H1 (cell line): ENCODE measurements around the gene KBTBD13. TPM values are rescaled to one million over a fixed set of nuclear protein-coding genes. Genes with fewer than 3 reads are reported as not detected.

Experiments
- CTCF ChIA-PET: fragments of 300-600 bp; sonication (Branson Sonifier 250); formaldehyde crosslinking; loops from one replicate; lab custom pipeline; 2021; ENCODE audit not compliant: partially characterized antibody; lab: Charles Lee
- POLR2A ChIA-PET: fragments of 300-600 bp; sonication (Branson Sonifier 250); formaldehyde crosslinking; loops from one replicate; lab custom pipeline; 2021; ENCODE audit warnings: inconsistent platforms; ENCODE audit not compliant: partially characterized antibody; lab: Charles Lee
- DNase-seq, 2 experiments: peaks; one replicate each; pipeline versions ENCODE4 v3.0.0 to v3.0.0-alpha.2; 2010 to 2022; ENCODE audit warnings: low spot score in 2 of 2, low read depth in 1 of 2, mixed read lengths in 1 of 2
- FAIRE-seq: peaks from 2 replicates; lab custom pipeline; 2011; peaks lifted over from hg19 to GRCh38; lab: Jason Lieb, UNC
- H2AFZ ChIP-seq: 2 replicates; pipeline ENCODE4 v1.8.1; 2012; ENCODE audit warnings: low read length, inconsistent platforms
- H2AK5ac ChIP-seq: 2 replicates; pipeline ENCODE4 v1.6.1; 2013; ENCODE audit warnings: low read depth, low read length
- H2BK120ac ChIP-seq: replicated peaks from 2 replicates; pipeline ENCODE3; 2013; ENCODE audit warnings: low read depth, low read length, inconsistent platforms
- H2BK12ac ChIP-seq: 2 replicates; pipeline ENCODE4 v1.6.1; 2013; ENCODE audit warnings: low read depth, low read length
- H2BK15ac ChIP-seq: 2 replicates; pipeline ENCODE4 v1.6.1; 2013; ENCODE audit warnings: low read length
- H2BK20ac ChIP-seq: 2 replicates; pipeline ENCODE4 v1.6.1; 2013; ENCODE audit warnings: low read length
- H2BK5ac ChIP-seq: 2 replicates; pipeline ENCODE4 v1.6.1; 2013; ENCODE audit warnings: low read depth, low read length
- H3K14ac ChIP-seq: 2 replicates; pipeline ENCODE4 v1.6.1; 2013; ENCODE audit warnings: inconsistent platforms; ENCODE audit not compliant: insufficient read length
- H3K18ac ChIP-seq: 2 replicates; pipeline ENCODE4 v1.6.1; 2013; ENCODE audit warnings: low read length; ENCODE audit errors: extremely low read depth
- H3K23ac ChIP-seq: 2 replicates; pipeline ENCODE4 v1.6.1; 2013; ENCODE audit warnings: inconsistent platforms; ENCODE audit not compliant: insufficient read length
- H3K23me2 ChIP-seq: 2 replicates; pipeline ENCODE4 v1.6.1; 2013; ENCODE audit warnings: low read depth, low read length
- H3K27ac ChIP-seq: 2 replicates; pipeline ENCODE4 v1.6.1; 2011; ENCODE audit warnings: low read depth, low read length, inconsistent platforms
- H3K27me3 ChIP-seq, 4 experiments: replicated peaks in 1 of 4; 1 replicate in 1 of 4; 2 replicates in 3 of 4; pipeline versions ENCODE4 v1.6.1 to v1.8.1; 2011 to 2013; ENCODE audit warnings: low read length in 3 of 4, mild to moderate bottlenecking in 3 of 4, inconsistent platforms in 2 of 4, mixed read lengths in 2 of 4, moderate library complexity in 1 of 4; ENCODE audit not compliant: control insufficient read depth in 3 of 4, insufficient read depth in 3 of 4; ENCODE audit errors: extremely low read depth in 1 of 4
- H3K36me3 ChIP-seq, 4 experiments: 2 replicates each; pipeline versions ENCODE4 v1.6.1 to v1.8.1; 2011 to 2013; ENCODE audit warnings: mild to moderate bottlenecking in 4 of 4, low read length in 3 of 4, moderate library complexity in 2 of 4, control low read depth in 1 of 4, inconsistent platforms in 1 of 4; ENCODE audit not compliant: insufficient read depth in 4 of 4, control insufficient read depth in 2 of 4
- H3K4ac ChIP-seq: replicated peaks from 2 replicates; pipeline ENCODE3; 2013; ENCODE audit warnings: low read length, low read depth, mixed read lengths, inconsistent platforms; ENCODE audit not compliant: insufficient read length
- H3K4me1 ChIP-seq, 4 experiments: replicated peaks in 1 of 4; 1 replicate in 1 of 4; 2 replicates in 3 of 4; pipeline versions ENCODE4 v1.6.1 to v1.8.1; 2011 to 2013; ENCODE audit warnings: low read length in 3 of 4, inconsistent platforms in 2 of 4, mixed read lengths in 1 of 4; ENCODE audit not compliant: insufficient read depth in 4 of 4, control insufficient read depth in 3 of 4
- H3K4me2 ChIP-seq, 2 experiments: 2 replicates each; pipeline versions ENCODE4 v1.6.1 to v1.8.1; 2011 to 2013; ENCODE audit warnings: low read depth in 2 of 2, low read length in 2 of 2, control low read depth in 1 of 2, inconsistent platforms in 1 of 2, mild to moderate bottlenecking in 1 of 2; ENCODE audit not compliant: insufficient read depth in 1 of 2
- H3K4me3 ChIP-seq, 4 experiments: fragments of 200-600, 300-600 bp in 1 of 4; sonication (generic), shearing (Covaris generic), sonication (Bioruptor Twin) in 1 of 4; 2 replicates each; pipeline versions ENCODE4 v1.5.1 to v1.8.1; 2011 to 2016; ENCODE audit warnings: low read length in 4 of 4, low read depth in 3 of 4, control low read depth in 2 of 4, inconsistent platforms in 2 of 4, mild to moderate bottlenecking in 2 of 4, mixed read lengths in 1 of 4, moderate library complexity in 1 of 4; ENCODE audit not compliant: insufficient read depth in 2 of 4; ENCODE audit errors: extremely low read depth in 1 of 4
- H3K56ac ChIP-seq: replicated peaks from 2 replicates; pipeline ENCODE3; 2013; ENCODE audit warnings: low read depth, mild to moderate bottlenecking, mixed read lengths, low read length, inconsistent platforms; ENCODE audit not compliant: insufficient read length
- H3K79me1 ChIP-seq: 2 replicates; pipeline ENCODE4 v1.6.1; 2013; ENCODE audit warnings: low read depth, low read length, control low read depth
- H3K79me2 ChIP-seq, 2 experiments: 2 replicates each; pipeline versions ENCODE4 v1.6.1 to v1.8.1; 2012 to 2013; ENCODE audit warnings: low read length in 2 of 2, mild to moderate bottlenecking in 2 of 2, inconsistent platforms in 1 of 2; ENCODE audit not compliant: insufficient read depth in 2 of 2, control insufficient read depth in 1 of 2
- H3K9ac ChIP-seq, 4 experiments: replicated peaks in 1 of 4; 1 replicate in 1 of 4; 2 replicates in 3 of 4; pipeline versions ENCODE4 v1.6.1 to v1.8.1; 2011 to 2013; ENCODE audit warnings: low read depth in 3 of 4, low read length in 3 of 4, control low read depth in 2 of 4, mild to moderate bottlenecking in 2 of 4, moderate library complexity in 2 of 4, inconsistent platforms in 1 of 4; ENCODE audit errors: extremely low read depth in 1 of 4
- H3K9me3 ChIP-seq, 2 experiments: 2 replicates each; pipeline versions ENCODE4 v1.6.1 to v1.8.1; 2012 to 2013; ENCODE audit warnings: mild to moderate bottlenecking in 2 of 2, moderate library complexity in 2 of 2, control low read depth in 1 of 2, inconsistent platforms in 1 of 2, low read depth in 1 of 2, low read length in 1 of 2, mixed read lengths in 1 of 2; ENCODE audit not compliant: insufficient read depth in 2 of 2
- H4K20me1 ChIP-seq, 2 experiments: replicated peaks in 1 of 2; 2 replicates each; pipeline versions ENCODE3 to v1.8.1; 2011 to 2013; ENCODE audit warnings: inconsistent platforms in 2 of 2, low read length in 2 of 2, mild to moderate bottlenecking in 1 of 2; ENCODE audit not compliant: insufficient read depth in 2 of 2, control insufficient read depth in 1 of 2
- H4K5ac ChIP-seq: 2 replicates; pipeline ENCODE4 v1.6.1; 2013; ENCODE audit warnings: low read length, low read depth, mixed read lengths, inconsistent platforms; ENCODE audit not compliant: insufficient read length
- H4K8ac ChIP-seq: 2 replicates; pipeline ENCODE4 v1.8.0; 2013; ENCODE audit warnings: mild to moderate bottlenecking, moderate library complexity, low read length, inconsistent platforms; ENCODE audit not compliant: insufficient read depth; ENCODE audit errors: extremely low read depth
- H4K91ac ChIP-seq: replicated peaks from 2 replicates; pipeline ENCODE3; 2013; ENCODE audit warnings: low read length, mixed read lengths, inconsistent platforms; ENCODE audit not compliant: insufficient read length
- ASH2L ChIP-seq: fragments of 200-600, 300-600 bp; sonication (generic); IDR thresholded peaks from one replicate; pipeline ENCODE4 v1.7.1; 2017; ENCODE audit warnings: low read length
- EGR1 ChIP-seq: IDR thresholded peaks from 2 replicates; pipeline ENCODE4 v1.6.1; 2011; ENCODE audit warnings: low read depth, low read length, borderline replicate concordance
- GTF2F1 ChIP-seq: IDR thresholded peaks from 2 replicates; pipeline ENCODE4 v1.6.1; 2012; ENCODE audit warnings: low read depth, low read length, improper control_type of control experiment, borderline replicate concordance
- POLR2AphosphoS5 ChIP-seq: IDR thresholded peaks from 2 replicates; pipeline ENCODE4 v1.6.1; 2011; ENCODE audit warnings: low read depth, low read length
- RBBP5 ChIP-seq: IDR thresholded peaks from 2 replicates; pipeline ENCODE4 v1.7.1; 2012; ENCODE audit warnings: low read depth, mild to moderate bottlenecking, inconsistent platforms, low read length, moderate library complexity, borderline replicate concordance
- RXRA ChIP-seq: IDR thresholded peaks from 2 replicates; pipeline ENCODE4 v1.6.1; 2011; ENCODE audit warnings: low read depth, mild to moderate bottlenecking, low read length, moderate library complexity; ENCODE audit not compliant: insufficient read depth
- SIRT6 ChIP-seq: IDR thresholded peaks from one replicate; pipeline ENCODE4 v1.7.1; 2012; ENCODE audit warnings: low read length, inconsistent platforms
- SP4 ChIP-seq: IDR thresholded peaks from 2 replicates; pipeline ENCODE4 v1.6.1; 2012; ENCODE audit warnings: low read length, inconsistent platforms
- SUZ12 ChIP-seq: fragments of 200-600 bp; sonication (generic); IDR thresholded peaks from 2 replicates; pipeline ENCODE4 v1.6.1; 2012; ENCODE audit warnings: mild to moderate bottlenecking, inconsistent platforms, low read length, moderate library complexity, mixed read lengths
- TAF7 ChIP-seq: optimal IDR thresholded peaks from 2 replicates; pipeline ENCODE3; 2011; ENCODE audit warnings: low read depth, mild to moderate bottlenecking, inconsistent platforms, low read length, moderate library complexity, borderline replicate concordance
- TCF12 ChIP-seq: IDR thresholded peaks from 2 replicates; pipeline ENCODE4 v1.6.1; 2011; ENCODE audit warnings: low read depth, mild to moderate bottlenecking, low read length
- WGBS, 2 experiments: shearing (Covaris generic) in 1 of 2; methylation state at CpG; one replicate each; pipeline versions ENCODE4 v1.1.6 to v1.1.7; 2013 to 2015; ENCODE audit warnings: low lambda C conversion rate in 2 of 2, mixed read lengths in 2 of 2, inconsistent platforms in 1 of 2, low coverage in 1 of 2, missing lambda C conversion rate in 1 of 2; ENCODE audit not compliant: insufficient replicate concordance in 2 of 2, insufficient coverage in 1 of 2, insufficient read length in 1 of 2; ENCODE audit errors: extremely low coverage in 1 of 2, missing lambda C conversion rate in 1 of 2; 5-methylcytosine and 5-hydroxymethylcytosine counted together
- polyA plus RNA-seq, 7 experiments: library from polyadenylated mRNA; depleted of rRNA in 3 of 7; stranded (reverse) in 5 of 7; unstranded in 2 of 7; fragments of >200 nt in 5 of 7; fragments of 200-250 nt in 2 of 7; gene quantifications; 1 replicate in 5 of 7; 2 replicates in 1 of 7; 4 replicates in 1 of 7; pipeline versions ENCODE4 v1.2.1 to v1.2.3, GENCODE V29; 2011 to 2013; ENCODE audit warnings: missing spikeins in 2 of 7, mixed read lengths in 2 of 7
- total RNA-seq: library from RNA; stranded (reverse); fragmentation: NEBNext Ultra II Directional; extraction: Animal tissue kit (Norgen Biotek cat#: 25700); gene quantifications from 2 replicates; pipeline ENCODE4 v1.2.1, GENCODE V29; 2021
- TF ChIP-seq, protein P1 (sequence below): IDR thresholded peaks from 2 replicates; pipeline ENCODE4 v1.6.1; 2011; ENCODE audit warnings: low read depth, mild to moderate bottlenecking, low read length; ENCODE audit not compliant: insufficient read depth

KBTBD13 gene
- total and polyA plus RNA-seq, 2 of the 8 experiments (the other 6 are each of a cell fraction or from before 2014, with no cell fraction given): not detected

DNA sequence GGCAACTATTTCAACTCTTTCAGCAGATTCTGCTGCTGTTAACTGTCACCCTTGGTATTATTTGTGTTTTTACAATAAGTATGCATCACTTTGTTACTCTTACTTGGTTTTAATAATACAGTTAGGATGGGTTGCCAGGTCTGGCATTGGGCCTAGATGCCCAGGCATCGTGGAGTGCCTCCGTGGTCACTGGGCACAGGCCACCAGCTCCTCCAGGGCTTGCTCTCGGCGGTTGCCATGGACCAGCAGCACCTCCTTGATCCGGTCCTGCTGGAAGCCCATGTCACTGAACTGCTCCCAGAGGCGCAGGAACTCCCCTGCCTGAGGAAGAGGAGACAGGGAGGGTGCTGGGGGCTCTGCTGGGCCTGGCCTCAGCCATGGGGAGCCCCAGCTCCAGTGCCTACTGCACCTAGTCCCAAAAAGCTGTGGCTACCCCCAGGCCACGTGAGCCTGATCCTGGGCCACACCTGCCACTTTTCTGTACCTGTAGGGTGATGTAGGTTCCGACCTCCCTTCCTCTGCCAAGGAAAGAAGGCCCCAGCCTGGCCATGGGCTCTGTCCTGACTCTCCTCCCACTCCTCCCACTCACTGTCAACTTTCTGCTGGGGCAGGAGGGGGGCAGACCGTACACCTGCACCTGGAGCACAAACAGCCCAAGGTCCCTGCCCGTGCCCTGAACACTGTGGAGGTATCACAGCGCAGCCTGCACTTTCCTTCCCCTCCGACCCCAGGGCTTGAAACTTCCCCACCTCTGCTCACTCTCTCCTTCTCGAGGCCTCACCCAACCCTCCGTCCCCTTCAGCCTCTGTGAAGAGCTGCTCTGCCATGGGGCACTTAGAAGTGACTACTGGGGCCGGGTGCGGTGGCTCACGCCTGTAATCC, 16.6 kb downstream of the KBTBD13 start:
- no peak overlapping the region for H3K4me2 ChIP-seq
- no peaks in the 10 kb centered on the region for H3K9me3 ChIP-seq
- no peak overlapping the region for H2AK5ac ChIP-seq
- H4K20me1 ChIP-seq: no peaks in the 10 kb centered on the region
- FAIRE-seq: no peak
- ChIA-PET POLR2A (interaction anchor here (1.4 to 3.4 kb wide), 3 partner anchors 8 to 25 kb away, joined by 4 to 16 read pairs (median 4); partner anchors contain the start of gene RASL12), CTCF (interaction anchor here (0.6 to 4.0 kb wide), 8 partner anchors 8 to 71 kb away, joined by 3 to 45 read pairs (median 9); partner anchors contain the start of gene RASL12)
- H3K36me3 ChIP-seq: no peaks in the 10 kb centered on the region
- peaks cover 0 to 4% (median 3%) of the 10 kb centered on the region in 4 experiments; a peak in 3 of 7 replicates for H3K4me1 ChIP-seq
- no peak overlapping the region for H3K14ac ChIP-seq
- H3K23me2 ChIP-seq: no peaks in the 10 kb centered on the region
- H3K4me3 ChIP-seq: no peak overlapping the region
- no peak overlapping the region for H3K4ac ChIP-seq
- no peak overlapping the region for H3K27ac ChIP-seq
- H2BK5ac ChIP-seq: no peak overlapping the region
- H3K79me1 ChIP-seq: no peaks in the 10 kb centered on the region
- no peaks in the 10 kb centered on the region for H3K79me2 ChIP-seq
- H2AFZ ChIP-seq: no peak overlapping the region
- H3K23ac ChIP-seq: no peak overlapping the region
- no peak overlapping the region for H3K9ac ChIP-seq
- H2BK20ac ChIP-seq: 0 out of 2 replicates have a peak overlapping the region, but pooled peaks have one; percentile 68
- DNase-seq: no peak
- H2BK15ac ChIP-seq: no peak overlapping the region
- no peak overlapping the region; the same call in 1 of the 2 replicates for H2BK12ac ChIP-seq
- H3K27me3 ChIP-seq: no peaks in the 10 kb centered on the region
- H4K5ac ChIP-seq: no peak overlapping the region
- H4K91ac ChIP-seq: no peak overlapping the region
- no peak overlapping the region for H2BK120ac ChIP-seq
- no peak overlapping the region; the same call in 1 of the 2 replicates for H4K8ac ChIP-seq
- 90% methylated on average over 14 of the region's 17 CpGs; no CpG with 5 or more reads in 1 of the 2 experiments for WGBS, 2 experiments
- H3K18ac ChIP-seq: no peak overlapping the region
- no peak overlapping the region for H3K56ac ChIP-seq
- TF ChIP-seq RBBP5 (no peak), ASH2L (no peak), TCF12 (no peak), RXRA (no peak), SIRT6 (no peak), GTF2F1 (no peak), SUZ12 (no peak), TAF7 (no peak), EGR1 (no peak), POLR2AphosphoS5 (no peak), SP4 (no peak)
- TF ChIP-seq, protein P1, sequence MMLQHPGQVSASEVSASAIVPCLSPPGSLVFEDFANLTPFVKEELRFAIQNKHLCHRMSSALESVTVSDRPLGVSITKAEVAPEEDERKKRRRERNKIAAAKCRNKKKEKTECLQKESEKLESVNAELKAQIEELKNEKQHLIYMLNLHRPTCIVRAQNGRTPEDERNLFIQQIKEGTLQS: no peak
